OCI-LY7 (cell line): Measurements from ENCODE around the gene ZNF490. TPM values are rescaled to one million over a fixed set of nuclear protein-coding genes. Genes with fewer than 3 reads are reported as not detected.

Experiments used
- BruUV-seq: library from RNA; stranded (reverse); fragments of 400-500 nt; replicated peaks from 2 replicates; lab custom pipeline; 2021; lab: Mats Ljungman, UMichigan
- CTCF ChIA-PET: fragments of 300-600 bp; sonication (Branson Sonifier 250); formaldehyde crosslinking; loops from one replicate; lab custom pipeline; 2022; ENCODE audit warnings: antibody characterized with exemption; ENCODE audit not compliant: unreplicated experiment; lab: Charles Lee
- POLR2A ChIA-PET: fragments of 300-600 bp; sonication (Branson Sonifier 250); formaldehyde crosslinking; loops from one replicate; lab custom pipeline; 2022; ENCODE audit warnings: antibody characterized with exemption; lab: Charles Lee
- DNase-seq: peaks from one replicate; pipeline ENCODE4 v3.0.0-alpha.2; 2015; ENCODE audit warnings: low spot score
- H2AFZ ChIP-seq: fragments of 200-600 bp; sonication (generic), shearing (Covaris generic); 2 replicates; pipeline ENCODE4 v1.6.1; 2014; ENCODE audit warnings: mild to moderate bottlenecking, antibody characterized with exemption, low read length, moderate library complexity
- H3K27ac ChIP-seq: fragments of 200-600 bp; sonication (generic); 2 replicates; pipeline ENCODE4 v1.5.1; 2014; ENCODE audit warnings: mixed run types, low read depth, mild to moderate bottlenecking, moderate library complexity, low read length, inconsistent platforms; ENCODE audit not compliant: poor library complexity, severe bottlenecking
- H3K36me3 ChIP-seq: fragments of 200-600 bp; sonication (generic); 2 replicates; pipeline ENCODE4 v1.6.1; 2014; ENCODE audit warnings: mild to moderate bottlenecking, antibody characterized with exemption, low read length, moderate library complexity, mixed read lengths; ENCODE audit not compliant: insufficient read depth
- H3K4me1 ChIP-seq: fragments of 200-600 bp; sonication (generic); 2 replicates; pipeline ENCODE4 v1.5.1; 2014; ENCODE audit warnings: mild to moderate bottlenecking, low read length; ENCODE audit not compliant: insufficient read depth, poor library complexity, severe bottlenecking
- H3K4me2 ChIP-seq: fragments of 200-600 bp; sonication (generic); 2 replicates; pipeline ENCODE4 v1.6.1; 2014; ENCODE audit warnings: mild to moderate bottlenecking, low read length
- H3K4me3 ChIP-seq: fragments of 200-600 bp; sonication (generic); 2 replicates; pipeline ENCODE4 v1.5.1; 2014; ENCODE audit warnings: mild to moderate bottlenecking, low read depth, low read length; ENCODE audit not compliant: poor library complexity, severe bottlenecking
- H3K79me2 ChIP-seq: fragments of 200-600 bp; sonication (generic); 2 replicates; pipeline ENCODE4 v1.6.1; 2016; ENCODE audit warnings: low read depth, mild to moderate bottlenecking, low read length, moderate library complexity, mixed read lengths; ENCODE audit not compliant: insufficient read depth
- H3K9me2 ChIP-seq: fragments of 200-600 bp; sonication (generic); 2 replicates; pipeline ENCODE4 v1.6.1; 2016; ENCODE audit warnings: mild to moderate bottlenecking, low read length, mixed read lengths; ENCODE audit not compliant: insufficient read depth
- H3K9me3 ChIP-seq: fragments of 200-600 bp; sonication (generic); 2 replicates; pipeline ENCODE4 v1.6.1; 2014; ENCODE audit warnings: mild to moderate bottlenecking, mixed run types, low read length, mixed read lengths
- H4K20me1 ChIP-seq: fragments of 200-600 bp; sonication (generic); 2 replicates; pipeline ENCODE4 v1.6.1; 2014; ENCODE audit warnings: mild to moderate bottlenecking, antibody characterized with exemption, low read length, moderate library complexity, mixed read lengths; ENCODE audit not compliant: insufficient read depth
- CTCF ChIP-seq: fragments of 200-600 bp; sonication (generic); conservative IDR thresholded peaks from 2 replicates; pipeline ENCODE4 v1.5.1; 2014; ENCODE audit warnings: mild to moderate bottlenecking, antibody characterized with exemption, low read length, moderate library complexity, mixed read lengths
- EZH2phosphoT487 ChIP-seq: fragments of 200-600 bp; sonication (generic); IDR thresholded peaks from 2 replicates; pipeline ENCODE4 v1.6.1; 2018; ENCODE audit warnings: low read depth, borderline replicate concordance, mild to moderate bottlenecking, mixed run types, antibody characterized with exemption, low read length, moderate library complexity, mixed read lengths
- intact Hi-C: fragments of 100-400 bp; cut with micrococcal nuclease; formaldehyde crosslinking; loops from one replicate; pipeline ENCODE4 v1.10.0; 2022; ENCODE audit not compliant: unreplicated experiment
- total RNA-seq, 2 experiments: library from RNA; depleted of rRNA in 1 of 2; stranded (reverse); fragments of >200 nt in 1 of 2; shearing (Covaris generic) in 1 of 2; gene quantifications; 2 replicates each; pipeline ENCODE4 v1.2.3, GENCODE V29; 2014 to 2022

ZNF490 gene
- total RNA-seq, 2 experiments from 2014 or later: 8.1 to 8.6 TPM

- ChIA-PET CTCF (no interaction called here), POLR2A (no interaction called here)
- Histone ChIP-seq H3K4me1 (peaks cover 6% of the 10 kb centered on the region), H3K27ac (no peak overlapping the region), H3K79me2 (no peaks in the 10 kb centered on the region), H3K4me2 (no peak overlapping the region), H4K20me1 (no peaks in the 10 kb centered on the region), H3K9me2 (no peaks in the 10 kb centered on the region), H3K36me3 (no peaks in the 10 kb centered on the region), H3K4me3 (no peak overlapping the region), H2AFZ (no peak overlapping the region), H3K9me3 (no peaks in the 10 kb centered on the region)
- DNase-seq: no peak
- BruUV-seq: no TSS peak
- intact Hi-C loops: no loop called here
- TF ChIP-seq EZH2phosphoT487 (no peak), CTCF (no peak)
Observed at GRCh38 chr19:12642506-12642905, 31.9 kb upstream of the ZNF490 start.

DNA sequence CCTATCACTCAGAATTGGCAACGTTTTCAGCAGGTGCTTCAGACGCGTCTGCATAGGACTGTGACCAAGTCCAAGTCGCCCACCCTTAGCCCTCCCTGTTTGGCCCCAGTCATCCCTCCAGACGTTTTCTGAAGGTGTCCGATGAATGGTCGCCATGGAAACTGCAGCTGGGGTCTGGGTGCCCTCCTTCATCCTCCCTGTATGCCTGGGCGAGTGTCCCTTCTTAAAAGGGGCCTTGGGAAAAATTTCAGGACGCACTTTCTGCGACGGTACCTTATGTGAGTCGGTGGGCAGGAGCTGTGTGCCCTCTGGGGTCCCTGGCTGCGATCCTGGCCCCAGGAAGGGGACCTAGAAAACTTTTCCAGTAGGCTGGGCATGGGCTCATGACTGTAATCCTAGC lies 30.8 kb upstream of the ZNF490 start:
- Histone ChIP-seq H2AFZ (no peak overlapping the region), H3K36me3 (no peaks in the 10 kb centered on the region), H3K9me3 (no peaks in the 10 kb centered on the region), H3K4me2 (no peak overlapping the region), H3K4me3 (no peak overlapping the region), H3K4me1 (peaks cover 6% of the 10 kb centered on the region), H3K9me2 (no peaks in the 10 kb centered on the region), H4K20me1 (no peaks in the 10 kb centered on the region), H3K79me2 (no peaks in the 10 kb centered on the region), H3K27ac (no peak overlapping the region)
- intact Hi-C loops: loop anchor here (2.0 kb wide), 1 partner anchor 77 kb away; no protein-coding TSS in a partner anchor
- ChIA-PET POLR2A (no interaction called here), CTCF (no interaction called here)
- BruUV-seq: no TSS peak
- TF ChIP-seq EZH2phosphoT487: no peak
- no peak for TF ChIP-seq CTCF
- DNase-seq: no peak

GRCh38 chr19:12639901-12640613 lies 29.4 kb upstream of the ZNF490 start:
- Histone ChIP-seq H3K4me3 (no peak overlapping the region), H3K9me2 (no peaks in the 10 kb centered on the region), H3K36me3 (no peaks in the 10 kb centered on the region), H3K79me2 (no peaks in the 10 kb centered on the region), H3K9me3 (no peaks in the 10 kb centered on the region), H4K20me1 (no peaks in the 10 kb centered on the region), H2AFZ (peak overlapping the region; percentile 2; the same call in 1 of the 2 replicates), H3K27ac (no peak overlapping the region), H3K4me2 (peak overlapping the region; percentile 43; the same call in 1 of the 2 replicates), H3K4me1 (peaks cover 6% of the 10 kb centered on the region)
- intact Hi-C loops: loop anchor here (1.0 to 2.0 kb wide), 2 partner anchors 32 to 75 kb away; no protein-coding TSS in a partner anchor
- no TSS peak for BruUV-seq
- ChIA-PET POLR2A (interaction anchor here (0.6 kb wide), 3 partner anchors 23 to 119 kb away, joined by 3 to 4 read pairs (median 3); no protein-coding TSS in a partner anchor), CTCF (interaction anchor here (1.0 kb wide), 1 partner anchor 66 kb away, joined by 4 read pairs; no protein-coding TSS in a partner anchor)
- DNase-seq: peak; percentile 83
- TF ChIP-seq EZH2phosphoT487 (no peak), CTCF (peak; percentile 86)
